ENCODE results near the gene ROPN1B. TPM values are rescaled to one million over a fixed set of nuclear protein-coding genes. Genes with fewer than 3 reads are reported as not detected.
"Not testable (repeated sequence)": the region's sequence is repeated elsewhere in the genome, so short reads cannot be mapped to it uniquely, and the experiment has no call there.

The ROPN1B gene
- total RNA-seq, 1 donor from 2014 or later: not detected

DNA sequence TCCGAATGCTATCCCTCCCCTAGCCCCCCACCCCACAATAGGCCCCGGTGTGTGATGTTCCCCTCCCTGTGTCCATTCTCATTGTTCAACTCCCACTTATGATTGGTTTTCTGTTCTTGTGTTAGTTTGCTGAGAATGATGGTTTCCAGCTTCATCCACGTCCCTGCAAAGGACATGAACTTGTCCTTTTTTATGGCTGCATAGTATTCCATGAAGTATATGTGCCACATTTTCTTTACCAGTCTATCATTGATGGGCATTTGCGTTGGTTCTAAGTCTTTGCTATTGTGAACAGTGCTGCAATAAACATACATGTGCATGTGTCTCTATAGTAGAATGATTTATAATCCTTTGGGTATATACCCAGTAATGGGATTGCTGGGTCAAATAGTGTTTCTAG, 12.0 kb upstream of the ROPN1B start:
- H3K9me3 Mint-ChIP-seq (ENCODE audit: unreplicated experiment); H3K4me3 Mint-ChIP-seq (ENCODE audit: unreplicated experiment); H3K4me1 Mint-ChIP-seq (ENCODE audit: unreplicated experiment): not testable (repeated sequence)

DNA sequence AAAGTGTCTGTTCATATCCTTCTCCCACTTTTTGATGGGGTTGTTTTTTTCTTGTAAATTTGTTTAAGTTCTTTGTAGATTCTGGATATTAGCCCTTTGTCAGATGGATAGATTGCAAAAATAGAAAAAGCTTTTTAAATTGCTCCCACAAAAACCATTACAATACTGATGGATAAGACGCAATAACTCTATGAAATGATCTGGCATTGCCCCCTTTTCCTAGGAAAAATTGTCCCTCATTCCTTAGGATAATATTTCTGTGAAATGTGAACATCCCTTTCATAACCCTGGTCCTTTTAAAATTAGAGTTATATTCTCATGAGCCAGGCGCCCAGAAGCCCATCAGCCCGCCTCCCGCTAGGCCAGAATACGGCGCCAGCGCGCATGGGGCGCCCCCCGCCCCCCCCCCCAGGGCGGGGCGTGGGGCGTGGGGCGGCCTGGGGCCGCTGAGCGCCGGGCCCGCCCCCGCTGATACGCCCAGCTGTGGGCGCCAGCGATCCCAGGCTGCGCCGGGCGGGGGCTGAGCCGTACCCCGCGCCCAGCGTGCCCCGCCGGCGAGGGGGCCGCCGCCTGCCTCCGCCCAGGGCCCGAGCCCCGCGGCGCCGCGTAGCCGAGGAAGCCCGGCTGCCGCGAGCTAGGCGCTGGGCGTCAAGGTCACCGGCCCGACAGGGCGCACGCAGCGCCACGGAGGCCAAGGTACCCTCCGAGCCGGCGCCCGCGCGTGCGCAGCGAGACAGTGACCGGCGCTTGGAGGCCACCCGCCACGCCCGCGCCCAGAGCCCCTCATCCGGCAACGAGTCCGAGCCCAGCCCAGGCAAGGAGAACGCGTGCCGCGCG, 11.1 kb upstream of the ROPN1B start:
- H3K4me3 Mint-ChIP-seq (ENCODE audit: unreplicated experiment): no peak overlapping the region
- TF ChIP-seq, protein P1, sequence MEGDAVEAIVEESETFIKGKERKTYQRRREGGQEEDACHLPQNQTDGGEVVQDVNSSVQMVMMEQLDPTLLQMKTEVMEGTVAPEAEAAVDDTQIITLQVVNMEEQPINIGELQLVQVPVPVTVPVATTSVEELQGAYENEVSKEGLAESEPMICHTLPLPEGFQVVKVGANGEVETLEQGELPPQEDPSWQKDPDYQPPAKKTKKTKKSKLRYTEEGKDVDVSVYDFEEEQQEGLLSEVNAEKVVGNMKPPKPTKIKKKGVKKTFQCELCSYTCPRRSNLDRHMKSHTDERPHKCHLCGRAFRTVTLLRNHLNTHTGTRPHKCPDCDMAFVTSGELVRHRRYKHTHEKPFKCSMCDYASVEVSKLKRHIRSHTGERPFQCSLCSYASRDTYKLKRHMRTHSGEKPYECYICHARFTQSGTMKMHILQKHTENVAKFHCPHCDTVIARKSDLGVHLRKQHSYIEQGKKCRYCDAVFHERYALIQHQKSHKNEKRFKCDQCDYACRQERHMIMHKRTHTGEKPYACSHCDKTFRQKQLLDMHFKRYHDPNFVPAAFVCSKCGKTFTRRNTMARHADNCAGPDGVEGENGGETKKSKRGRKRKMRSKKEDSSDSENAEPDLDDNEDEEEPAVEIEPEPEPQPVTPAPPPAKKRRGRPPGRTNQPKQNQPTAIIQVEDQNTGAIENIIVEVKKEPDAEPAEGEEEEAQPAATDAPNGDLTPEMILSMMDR (IDR thresholded peaks at IDR 0.05; ENCODE audit: unreplicated experiment): no peak
- H3K36me3 Mint-ChIP-seq (ENCODE audit: low read depth, unreplicated experiment): no peaks in the 10 kb centered on the region
- no peaks in the 10 kb centered on the region for H3K4me1 Mint-ChIP-seq (ENCODE audit: unreplicated experiment)
- no peak for DNase-seq (ENCODE audit: low spot score)
- peak overlapping the region; percentile 30 for H3K27ac Mint-ChIP-seq (ENCODE audit: unreplicated experiment)
- no peaks in the 10 kb centered on the region for H3K9me3 Mint-ChIP-seq (ENCODE audit: unreplicated experiment)
- peaks cover 7% of the 10 kb centered on the region for H3K27me3 Mint-ChIP-seq (ENCODE audit: unreplicated experiment)

More for the DNA sequence above, 12.0 kb upstream of the ROPN1B start:
- H3K27me3 Mint-ChIP-seq (ENCODE audit: unreplicated experiment); H3K36me3 Mint-ChIP-seq (ENCODE audit: low read depth, unreplicated experiment); DNase-seq (ENCODE audit: low spot score); H3K27ac Mint-ChIP-seq (ENCODE audit: unreplicated experiment): not testable (repeated sequence)

DNA sequence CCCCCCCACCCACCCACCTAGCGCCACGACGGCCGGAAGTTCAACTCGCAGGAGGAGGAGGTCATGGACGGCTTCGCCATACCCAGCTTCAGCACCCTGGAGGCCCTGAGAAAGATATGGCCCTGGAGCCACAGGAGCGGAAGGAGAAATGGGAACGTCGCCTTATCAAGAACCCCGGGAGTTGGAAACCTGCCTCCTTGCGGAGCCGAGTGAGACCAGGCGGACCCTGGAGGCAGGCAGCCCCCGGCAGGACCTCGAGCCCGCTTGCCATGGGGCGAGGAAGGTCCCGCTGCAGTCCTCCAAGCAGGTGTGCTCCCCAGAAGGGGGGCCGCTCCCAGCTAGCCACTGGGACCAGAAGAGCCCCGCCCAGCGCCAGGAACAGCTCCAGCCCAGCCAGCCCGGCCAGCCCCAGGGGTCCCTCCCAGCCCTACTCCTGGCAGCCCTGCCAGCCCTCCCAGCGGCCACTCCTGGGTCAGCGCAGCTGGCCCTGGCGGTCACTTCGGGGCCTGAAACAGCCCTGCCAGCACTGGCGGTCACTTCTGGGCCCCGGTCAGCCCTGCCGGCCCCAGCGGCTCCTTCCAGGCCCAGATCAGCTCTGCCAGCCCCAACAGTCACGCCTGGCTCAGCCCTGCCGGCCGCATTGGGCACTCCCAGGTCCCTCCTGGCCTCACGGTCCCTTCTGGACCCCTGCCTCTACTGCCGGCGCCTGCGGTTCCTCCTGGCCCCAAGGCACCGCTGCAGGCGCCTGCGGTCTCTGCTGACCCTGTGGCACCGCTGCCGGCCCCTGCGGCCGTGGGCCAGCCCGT, 10.3 kb upstream of the ROPN1B start:
- Mint-ChIP-seq H3K36me3 (ENCODE audit: low read depth, unreplicated experiment) (no peaks in the 10 kb centered on the region), H3K9me3 (ENCODE audit: unreplicated experiment) (no peaks in the 10 kb centered on the region), H3K4me1 (ENCODE audit: unreplicated experiment) (no peaks in the 10 kb centered on the region), H3K27ac (ENCODE audit: unreplicated experiment) (no peak overlapping the region), H3K27me3 (ENCODE audit: unreplicated experiment) (peaks cover 8% of the 10 kb centered on the region), H3K4me3 (ENCODE audit: unreplicated experiment) (no peak overlapping the region)
- DNase-seq (ENCODE audit: low spot score): no peak
- TF ChIP-seq, protein P1 (IDR thresholded peaks at IDR 0.05; ENCODE audit: unreplicated experiment): no peak

DNA sequence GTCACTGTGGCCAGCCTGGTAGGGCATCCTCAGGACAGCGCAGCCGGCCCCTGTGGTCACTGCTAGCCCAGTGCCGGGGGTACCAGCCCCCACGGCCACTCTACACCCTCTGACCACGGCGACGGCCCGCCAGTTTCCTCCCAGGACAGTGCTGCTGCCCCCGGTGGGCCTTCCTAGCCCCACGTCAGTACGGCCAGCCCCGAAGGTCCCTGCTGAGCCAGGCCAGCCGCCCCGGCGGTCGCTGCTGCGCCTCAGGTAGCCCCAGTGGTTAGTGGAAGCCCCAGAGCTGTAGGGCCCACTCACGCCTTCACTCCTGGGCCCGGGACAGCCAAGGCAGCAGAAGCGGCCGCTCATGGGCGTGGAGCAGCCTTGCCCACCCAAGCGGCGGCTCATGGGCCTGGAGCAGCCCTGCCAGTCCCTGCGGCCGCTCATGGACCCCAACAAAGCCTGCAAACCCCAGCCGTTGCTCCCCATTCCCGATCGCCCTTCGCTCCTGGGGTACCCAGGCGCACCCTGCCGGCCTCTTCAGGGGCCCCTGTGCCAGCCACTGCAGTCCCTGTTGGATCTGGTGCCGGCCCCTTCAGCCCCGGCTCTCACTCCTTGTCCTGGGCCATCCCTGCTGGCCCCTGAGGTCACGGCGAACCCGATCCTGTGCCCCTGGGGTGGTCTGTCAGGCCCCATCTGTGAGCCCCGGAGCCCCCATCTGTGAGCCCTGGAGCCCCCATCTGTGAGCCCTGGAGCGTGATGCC, 9.5 kb upstream of the ROPN1B start:
- Mint-ChIP-seq H3K9me3 (ENCODE audit: unreplicated experiment) (no peaks in the 10 kb centered on the region), H3K27me3 (ENCODE audit: unreplicated experiment) (peaks cover 9% of the 10 kb centered on the region), H3K27ac (ENCODE audit: unreplicated experiment) (no peak overlapping the region), H3K4me3 (ENCODE audit: unreplicated experiment) (no peak overlapping the region), H3K36me3 (ENCODE audit: low read depth, unreplicated experiment) (no peaks in the 10 kb centered on the region), H3K4me1 (ENCODE audit: unreplicated experiment) (no peaks in the 10 kb centered on the region)
- no peak for DNase-seq (ENCODE audit: low spot score)
- TF ChIP-seq, protein P1 (IDR thresholded peaks at IDR 0.05; ENCODE audit: unreplicated experiment): no peak

DNA sequence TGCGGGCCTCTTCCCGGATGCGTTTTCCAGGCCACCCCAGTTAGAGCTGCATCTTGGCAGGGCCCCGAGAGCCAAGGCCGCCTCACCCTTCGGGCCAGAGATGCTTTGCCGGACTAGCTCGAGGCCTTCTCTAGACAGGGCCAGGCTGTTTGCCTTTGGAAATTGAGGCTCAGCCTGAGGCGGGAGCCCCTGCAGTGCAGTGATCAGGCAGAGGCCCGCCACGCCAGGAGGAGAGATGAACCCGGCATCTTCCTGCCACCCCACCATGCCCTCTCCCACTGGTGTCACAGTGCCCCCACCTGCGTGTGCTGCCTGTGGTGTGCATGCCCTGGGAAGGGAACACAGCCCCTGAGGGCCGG, 8.9 kb upstream of the ROPN1B start:
- no peaks in the 10 kb centered on the region for H3K9me3 Mint-ChIP-seq (ENCODE audit: unreplicated experiment)
- TF ChIP-seq, protein P1 (IDR thresholded peaks at IDR 0.05; ENCODE audit: unreplicated experiment): no peak
- no peak overlapping the region for H3K4me3 Mint-ChIP-seq (ENCODE audit: unreplicated experiment)
- no peak overlapping the region for H3K27ac Mint-ChIP-seq (ENCODE audit: unreplicated experiment)
- H3K36me3 Mint-ChIP-seq (ENCODE audit: low read depth, unreplicated experiment): no peaks in the 10 kb centered on the region
- peaks cover 9% of the 10 kb centered on the region for H3K27me3 Mint-ChIP-seq (ENCODE audit: unreplicated experiment)
- no peaks in the 10 kb centered on the region for H3K4me1 Mint-ChIP-seq (ENCODE audit: unreplicated experiment)
- no peak for DNase-seq (ENCODE audit: low spot score)

Data from endothelial cell (in vitro differentiated cells).